Measurements from ENCODE around the gene ALKBH1.
"Not testable (repeated sequence)": the region's sequence is repeated elsewhere in the genome, so short reads cannot be mapped to it uniquely, and the experiment has no call there.

The ALKBH1 gene, protein sequence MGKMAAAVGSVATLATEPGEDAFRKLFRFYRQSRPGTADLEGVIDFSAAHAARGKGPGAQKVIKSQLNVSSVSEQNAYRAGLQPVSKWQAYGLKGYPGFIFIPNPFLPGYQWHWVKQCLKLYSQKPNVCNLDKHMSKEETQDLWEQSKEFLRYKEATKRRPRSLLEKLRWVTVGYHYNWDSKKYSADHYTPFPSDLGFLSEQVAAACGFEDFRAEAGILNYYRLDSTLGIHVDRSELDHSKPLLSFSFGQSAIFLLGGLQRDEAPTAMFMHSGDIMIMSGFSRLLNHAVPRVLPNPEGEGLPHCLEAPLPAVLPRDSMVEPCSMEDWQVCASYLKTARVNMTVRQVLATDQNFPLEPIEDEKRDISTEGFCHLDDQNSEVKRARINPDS
- total RNA-seq: 15.2 to 19.0 reads per million in 2 donors

DNA sequence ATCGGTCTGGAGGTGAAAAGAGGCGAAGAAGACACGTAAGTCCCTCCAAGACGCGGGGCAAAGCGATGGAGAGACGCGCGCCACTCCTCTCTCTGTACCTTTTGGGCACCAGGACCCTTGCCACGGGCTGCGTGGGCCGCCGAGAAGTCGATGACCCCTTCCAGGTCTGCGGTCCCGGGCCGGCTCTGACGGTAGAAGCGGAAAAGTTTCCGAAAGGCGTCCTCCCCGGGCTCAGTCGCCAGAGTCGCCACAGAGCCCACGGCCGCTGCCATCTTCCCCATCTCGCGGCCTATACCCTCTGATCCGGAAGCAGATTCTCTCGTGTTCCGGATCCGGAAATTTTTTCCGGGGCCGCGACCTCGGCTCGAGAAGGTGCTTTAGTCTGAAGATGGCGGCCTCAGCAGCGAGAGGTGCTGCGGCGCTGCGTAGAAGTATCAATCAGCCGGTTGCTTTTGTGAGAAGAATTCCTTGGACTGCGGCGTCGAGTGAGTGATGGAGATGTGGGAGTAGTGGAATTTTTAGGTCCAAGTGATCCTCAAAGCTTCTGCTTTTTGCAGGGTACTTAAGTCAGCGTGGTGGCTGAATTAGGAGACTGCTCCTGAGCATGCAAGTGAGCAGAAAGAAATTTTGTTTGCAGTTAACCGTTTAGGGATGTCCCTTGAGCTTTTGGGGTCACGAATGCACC, at the start of gene ALKBH1, which contains the start of gene SLIRP:
TSS of gene ALKBH1 (minus strand) at position 300 of the 685 bp plus-strand sequence. CDS start at position 281, 19 bp downstream.
TSS of gene SLIRP (plus strand) at position 380 of the 685 bp plus-strand sequence. CDS start at position 389, 9 bp downstream.
- DNase-seq: peak; percentile 49

DNA sequence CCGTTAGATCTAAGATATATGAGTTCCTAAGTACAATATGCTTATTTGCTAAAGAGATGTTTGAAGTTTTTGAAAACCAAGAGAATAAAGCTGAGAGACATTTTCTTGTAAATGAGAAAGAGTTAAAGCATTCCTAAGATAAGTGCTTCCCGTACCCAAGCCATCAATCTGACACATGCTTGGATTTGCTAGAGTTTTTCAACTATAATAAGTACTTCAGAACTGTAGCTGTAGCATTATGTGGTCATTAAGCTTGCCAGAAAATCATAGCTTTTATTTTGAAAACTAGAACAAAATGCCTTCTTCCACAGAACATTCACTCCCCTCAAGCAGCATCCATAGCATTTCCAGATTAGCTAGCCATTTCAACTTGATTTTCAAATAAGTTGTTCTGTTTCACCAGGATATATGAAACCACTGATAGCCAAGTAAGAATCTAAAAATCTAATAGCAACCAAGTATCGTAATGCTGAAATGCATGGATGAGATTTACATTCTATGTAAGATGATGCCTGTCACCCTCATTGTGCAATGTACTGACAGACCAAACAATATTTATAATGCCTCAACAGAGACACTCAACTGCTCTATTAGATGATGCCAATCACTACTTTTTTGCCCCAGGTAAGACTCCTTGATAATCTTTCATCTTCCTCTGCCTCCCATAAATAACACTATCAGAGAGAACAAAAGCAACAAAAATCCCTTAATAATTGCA, 45.1 kb upstream of the ALKBH1 start:
- no peak for DNase-seq

DNA sequence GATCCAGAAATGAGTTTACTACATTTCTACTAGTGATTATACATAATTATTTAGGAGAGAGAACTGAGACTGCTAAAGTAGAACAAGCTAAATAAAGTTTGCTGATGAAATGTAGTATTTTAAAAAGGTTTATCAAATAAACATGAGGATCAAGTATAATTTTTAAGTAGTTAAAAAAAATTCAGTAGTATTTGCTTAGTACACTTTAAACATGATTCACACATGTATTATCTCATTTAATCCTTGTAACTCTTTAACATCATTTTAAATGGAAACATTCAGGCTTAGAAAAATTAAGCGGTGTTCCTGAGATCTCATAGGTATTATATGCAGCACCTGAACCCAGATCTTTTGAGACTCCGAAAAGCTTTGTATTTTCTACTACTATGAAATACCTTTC, 44.4 kb upstream of the ALKBH1 start:
- DNase-seq: no peak

DNA sequence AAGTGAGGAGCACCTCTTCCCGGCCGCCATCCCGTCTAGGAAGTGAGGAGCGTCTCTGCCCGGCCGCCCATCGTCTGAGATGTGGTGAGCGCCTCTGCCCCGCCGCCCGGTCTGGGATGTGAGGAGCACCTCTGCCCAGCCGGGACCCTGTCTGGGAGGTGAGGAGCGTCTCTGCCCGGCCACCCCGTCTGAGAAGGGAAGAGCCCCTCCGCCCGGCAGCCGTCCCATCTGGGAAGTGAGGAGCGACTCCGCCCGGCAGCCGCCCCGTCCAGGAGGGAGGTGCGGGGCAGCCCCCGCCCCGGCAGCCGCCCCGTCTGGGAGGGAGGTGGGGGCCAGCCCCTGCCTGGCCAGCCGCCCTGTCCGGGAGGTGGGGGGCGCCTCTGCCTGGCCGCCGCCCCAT, 39.6 kb upstream of the ALKBH1 start:
- DNase-seq: not testable (repeated sequence)

DNA sequence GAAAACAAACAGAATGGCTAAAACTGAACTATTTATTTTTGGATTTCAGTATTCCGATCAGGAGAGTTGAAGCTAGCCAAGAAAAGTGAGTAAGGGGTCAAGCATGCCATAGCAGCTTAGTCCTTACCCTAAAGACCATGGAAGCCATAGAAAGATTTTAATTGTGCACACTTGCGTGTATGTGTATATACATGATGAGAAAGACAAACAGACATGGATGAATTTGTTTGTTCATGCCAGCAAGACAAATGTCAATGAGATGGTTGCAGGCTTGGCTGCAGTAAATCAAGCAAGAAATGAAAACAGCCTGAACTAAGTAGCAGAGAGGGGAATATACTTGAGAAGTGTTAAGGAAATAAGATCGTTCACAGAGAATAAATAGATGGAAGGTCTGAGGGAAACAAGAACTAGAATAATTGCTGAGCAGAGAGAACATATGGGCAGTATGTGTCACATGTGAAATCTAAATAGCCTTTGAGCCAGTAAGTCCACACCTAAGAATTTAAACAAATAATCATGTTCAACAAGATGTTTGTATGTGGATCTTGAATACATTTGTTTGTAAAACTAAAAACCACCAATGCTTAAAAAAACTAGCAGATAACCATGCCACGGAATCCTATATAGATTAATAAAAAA, 38.4 kb upstream of the ALKBH1 start:
- DNase-seq: no peak

DNA sequence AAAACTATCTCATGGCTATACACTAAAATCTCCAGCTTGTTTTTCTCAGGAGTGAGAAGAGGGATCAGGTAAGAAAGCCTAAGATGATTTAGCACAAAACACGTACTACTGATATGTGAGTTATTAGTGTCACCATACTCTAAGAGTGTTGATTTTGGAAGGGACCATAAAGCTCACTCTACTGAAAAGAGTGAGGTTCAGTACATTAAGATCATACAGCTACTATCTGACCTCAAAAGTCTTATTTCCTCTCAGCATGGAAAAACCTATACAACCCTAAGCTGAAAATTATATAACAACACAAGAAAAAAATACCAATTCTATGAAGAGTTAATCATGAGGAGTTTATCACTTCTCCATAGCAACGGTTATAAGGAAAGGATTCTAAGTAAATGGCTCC, 33.6 kb upstream of the ALKBH1 start:
- DNase-seq: no peak

DNA sequence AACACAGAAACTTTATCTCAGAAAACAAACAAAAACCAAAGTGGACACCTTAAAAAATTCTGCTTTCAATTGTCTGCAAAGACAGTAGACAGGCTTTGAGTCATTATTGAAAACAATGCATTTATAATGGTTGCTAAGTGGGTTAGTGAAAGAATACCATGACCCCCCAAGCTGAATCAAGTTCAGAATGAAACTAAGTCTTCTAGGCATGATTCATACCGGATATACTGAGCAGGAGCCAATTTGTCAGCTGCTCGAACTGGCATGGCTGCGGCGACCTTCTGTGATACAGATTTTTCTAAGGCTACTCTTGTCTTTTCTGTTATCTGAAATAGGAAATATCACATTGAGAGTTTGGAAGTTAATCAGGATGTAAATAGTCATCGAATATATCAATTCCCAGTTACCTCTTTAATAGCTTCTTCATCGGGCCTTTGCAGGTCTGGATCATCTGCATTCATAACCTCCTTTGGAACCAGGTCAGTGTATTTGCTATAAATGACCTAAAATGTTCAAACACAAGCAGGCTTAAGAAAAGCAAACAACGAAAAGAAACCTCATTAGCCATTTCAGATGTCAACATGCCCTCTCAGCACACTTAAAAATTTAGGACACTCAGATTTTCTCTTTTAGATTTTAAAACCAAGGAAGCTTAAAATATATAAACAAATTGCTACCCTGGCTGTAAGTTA, 30.9 kb upstream of the ALKBH1 start:
- no peak for DNase-seq

DNA sequence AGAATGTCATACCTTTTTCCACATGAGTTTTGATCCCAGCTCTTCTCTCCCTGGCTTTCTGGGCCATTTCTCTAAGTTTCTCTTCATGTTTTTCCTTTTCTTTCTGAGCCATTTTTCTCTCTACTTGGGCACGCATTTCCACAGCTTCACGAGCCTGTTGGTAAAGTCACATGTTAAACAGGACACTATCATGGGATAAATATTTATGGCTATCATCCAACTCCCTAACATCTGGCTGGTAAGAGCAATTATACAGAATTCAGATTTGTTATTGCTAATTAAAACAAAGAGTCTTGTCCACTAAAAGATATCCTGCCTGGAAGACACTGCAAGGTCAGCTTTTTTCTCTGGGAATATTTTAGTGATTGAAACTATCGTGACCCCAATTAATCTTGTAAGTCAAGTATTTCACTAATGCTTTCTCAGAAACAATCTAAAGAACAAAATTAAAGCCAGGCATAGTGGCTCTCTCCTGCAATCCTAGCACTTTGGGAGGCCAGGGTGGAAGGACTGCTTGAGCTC, 23.2 kb upstream of the ALKBH1 start:
- DNase-seq: no peak

DNA sequence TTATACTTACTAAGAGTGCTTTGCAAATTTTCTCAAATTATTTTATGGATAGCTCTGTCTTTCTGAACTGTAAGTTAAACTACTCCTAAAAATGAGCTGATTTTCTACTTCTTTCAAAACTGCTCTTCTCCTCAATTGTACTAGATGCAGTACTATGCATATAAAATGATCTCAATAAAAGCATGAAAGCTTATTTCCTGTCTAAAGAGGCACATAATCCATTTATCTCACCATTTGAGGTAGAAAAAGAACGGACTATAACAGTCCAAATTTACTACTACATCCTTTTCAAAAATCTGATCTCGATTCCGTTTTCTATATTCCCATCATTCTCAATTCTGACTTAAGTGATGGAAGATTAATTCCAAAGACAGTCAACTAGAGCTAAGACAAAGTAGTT, 14.5 kb upstream of the ALKBH1 start:
- no peak for DNase-seq

DNA sequence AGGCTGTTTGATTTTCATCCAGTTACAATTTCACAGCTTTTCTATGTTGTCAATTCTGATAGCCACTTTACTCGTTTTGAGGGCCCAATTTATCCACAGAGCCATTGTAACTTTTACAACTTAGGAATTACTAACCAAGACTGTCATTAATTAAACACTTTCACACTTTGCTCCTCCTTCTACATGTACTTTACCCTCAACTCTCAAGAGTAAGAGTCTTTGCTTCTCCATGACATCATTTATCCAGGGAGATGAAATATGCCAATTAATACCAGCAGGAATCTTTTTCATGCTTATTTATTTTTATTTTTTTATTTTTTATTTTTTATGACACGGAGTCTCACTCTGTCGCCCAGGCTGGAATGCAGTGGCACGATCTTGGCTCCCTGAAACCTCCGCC, 13.6 kb upstream of the ALKBH1 start:
- DNase-seq: no peak

DNA sequence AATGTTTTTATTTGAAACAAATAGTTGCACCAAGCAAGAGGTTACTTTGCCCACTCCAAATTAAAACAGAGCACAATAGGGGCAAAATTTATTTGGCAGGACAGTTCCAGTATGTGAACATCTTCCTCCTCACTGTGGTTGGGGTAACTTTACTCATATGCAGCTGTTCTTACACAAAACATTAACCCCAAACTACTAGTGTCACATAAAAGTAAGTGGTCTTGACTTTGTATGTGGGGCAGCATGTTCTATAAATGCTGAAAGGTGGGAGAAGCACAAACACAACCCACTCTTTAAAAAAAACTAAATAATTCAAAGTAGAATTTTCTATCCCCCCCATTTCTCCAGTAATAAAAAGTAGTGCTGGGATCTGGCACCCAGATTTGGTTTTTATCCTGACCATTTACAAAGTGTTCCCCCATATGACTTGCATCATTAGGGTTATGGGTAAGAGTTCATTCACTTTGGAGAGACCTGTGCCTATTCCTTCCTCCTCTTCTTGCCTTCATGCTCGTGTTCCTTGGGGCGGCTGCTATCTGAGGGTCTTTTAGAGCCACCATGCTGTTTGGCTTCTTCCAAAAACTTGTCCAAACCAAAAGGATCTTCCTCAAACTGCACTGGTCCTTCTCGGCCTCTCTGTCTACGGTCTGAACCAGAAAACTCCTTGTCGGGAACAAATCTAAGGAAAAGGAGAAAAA, 9.9 kb upstream of the ALKBH1 start:
- DNase-seq: no peak

DNA sequence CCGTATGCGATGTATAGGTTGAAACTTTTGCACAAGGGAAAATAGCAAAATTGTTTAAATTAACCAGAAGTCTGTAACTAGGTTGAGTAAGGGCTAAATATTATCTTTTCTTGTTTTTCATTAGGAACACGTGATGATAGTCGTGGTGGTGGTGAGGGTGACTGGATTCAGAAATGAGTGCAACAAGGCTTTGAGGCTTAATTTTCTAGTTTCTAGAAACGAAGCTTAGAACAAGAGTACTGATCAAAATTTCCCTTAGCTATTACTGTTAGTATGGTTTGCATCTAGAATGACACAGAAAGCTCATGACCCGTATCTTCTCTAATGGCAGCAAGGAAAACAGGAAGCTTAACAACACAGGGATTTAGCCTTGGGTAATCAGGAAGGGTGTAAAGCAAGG, 7.1 kb upstream of the ALKBH1 start:
- DNase-seq: no peak

DNA sequence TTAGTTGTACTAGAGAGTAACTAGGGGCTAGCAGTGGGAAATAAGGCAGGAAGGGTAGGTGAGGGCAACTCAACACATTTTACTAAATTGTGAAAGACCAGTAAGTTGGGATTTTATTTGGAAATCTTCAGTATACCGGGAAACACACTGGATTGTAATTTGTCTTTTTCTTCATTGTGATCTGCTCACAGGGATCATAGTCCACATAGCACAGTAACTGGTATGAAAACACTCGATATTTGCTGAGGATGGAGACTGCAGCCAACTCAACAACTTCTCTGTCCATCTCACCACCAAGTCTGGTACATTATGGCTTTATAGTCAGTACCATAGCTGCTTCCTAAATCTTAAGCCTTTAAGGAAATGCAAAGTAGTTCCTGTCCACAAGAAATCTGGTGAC, 2.5 kb upstream of the ALKBH1 start:
- no peak for DNase-seq

DNA sequence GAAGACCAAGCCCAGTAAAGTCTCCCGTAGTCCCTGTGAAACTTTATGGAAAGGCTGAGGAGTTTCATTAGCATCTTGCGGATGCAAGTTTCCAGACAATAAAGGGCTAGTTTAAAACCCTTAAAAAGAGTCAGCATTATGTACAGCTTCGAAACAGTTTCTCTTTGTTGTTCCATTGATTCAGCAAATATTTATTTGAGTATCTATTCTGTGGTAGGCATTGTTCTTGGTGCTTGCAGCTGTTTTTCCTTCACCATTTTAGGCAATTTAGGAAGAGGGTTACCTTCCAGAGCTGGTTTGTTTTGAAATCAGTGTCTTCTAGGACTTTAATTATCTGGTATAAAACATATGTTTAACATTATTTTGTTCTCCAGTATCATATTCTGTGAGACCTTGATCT, 1.6 kb upstream of the ALKBH1 start:
- DNase-seq: no peak

DNA sequence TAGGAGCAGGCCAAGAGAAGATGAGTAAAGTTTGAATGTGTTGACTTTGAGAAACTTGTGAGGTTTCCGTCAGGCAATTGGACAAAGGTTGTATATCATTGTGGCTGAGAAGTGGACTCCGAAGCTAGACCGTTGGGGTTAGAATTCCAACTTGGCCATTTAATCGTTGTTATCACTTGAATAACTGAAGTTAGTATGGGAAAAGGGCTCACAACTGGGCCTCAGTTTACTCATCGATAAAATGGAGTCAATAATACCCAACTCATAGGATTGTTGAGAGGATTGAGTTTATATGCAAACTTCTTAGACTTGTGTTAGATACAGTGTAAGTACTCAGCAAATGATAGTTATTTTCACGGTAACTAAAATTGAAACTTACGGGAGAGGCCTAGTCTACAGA, 926 bp upstream of the ALKBH1 start:
- no peak for DNase-seq

DNA sequence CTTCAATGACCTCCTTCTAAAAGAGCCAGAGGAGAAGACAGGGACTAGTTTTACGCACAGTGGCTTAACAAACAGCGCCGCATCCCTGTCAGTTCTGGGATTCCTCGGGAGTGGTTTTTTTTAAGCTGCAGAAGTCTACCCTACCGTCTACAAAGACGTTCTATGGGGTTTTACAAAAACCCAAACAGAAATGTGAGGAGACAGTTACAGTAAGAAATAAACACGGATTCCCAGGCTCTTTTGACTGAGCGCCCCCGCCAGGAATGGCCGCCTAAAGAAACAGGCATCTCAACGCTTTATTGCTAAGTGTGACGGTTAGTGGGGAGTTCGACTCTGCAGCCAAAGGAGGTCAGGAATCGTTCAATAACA, 484 bp downstream of the ALKBH1 start:
- no peak for DNase-seq

DNA sequence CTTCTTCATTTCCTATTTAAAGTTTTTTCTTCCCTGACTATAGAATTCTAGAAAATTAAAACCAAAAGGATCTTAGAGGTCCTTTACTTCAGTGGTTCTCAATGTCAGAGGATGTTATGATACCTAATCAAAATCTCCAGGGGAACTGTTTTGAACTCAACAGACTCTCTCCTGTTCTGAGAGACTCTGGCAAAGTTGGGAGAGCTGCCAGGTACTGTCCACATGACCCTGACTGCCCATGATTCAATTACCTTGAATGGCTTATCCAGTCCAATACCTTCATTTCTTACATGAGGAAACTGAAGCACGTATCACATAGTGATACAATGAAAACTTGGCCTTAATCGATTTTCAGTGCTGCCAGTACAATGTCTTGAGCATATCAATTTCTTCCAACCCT, 16.6 kb downstream of the ALKBH1 start:
- DNase-seq: no peak

DNA sequence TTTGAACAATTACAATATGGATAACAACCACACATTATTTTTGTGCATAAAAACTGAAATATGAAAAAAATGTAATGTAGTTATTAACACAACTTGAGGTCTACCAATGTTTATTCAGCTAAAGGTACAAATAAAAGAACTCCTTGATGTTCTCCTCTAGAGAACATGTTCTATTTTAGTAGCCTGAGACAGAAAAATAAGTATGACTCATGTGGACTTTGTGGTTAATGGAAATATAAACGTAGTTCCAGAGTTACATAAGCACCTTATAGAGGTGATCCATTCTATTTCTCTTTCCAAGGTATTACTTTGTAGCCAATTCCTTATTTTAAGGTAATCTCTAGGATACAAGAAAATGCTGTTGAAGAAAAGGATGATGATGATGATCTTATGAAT, 25.7 kb downstream of the ALKBH1 start:
- no peak for DNase-seq

DNA sequence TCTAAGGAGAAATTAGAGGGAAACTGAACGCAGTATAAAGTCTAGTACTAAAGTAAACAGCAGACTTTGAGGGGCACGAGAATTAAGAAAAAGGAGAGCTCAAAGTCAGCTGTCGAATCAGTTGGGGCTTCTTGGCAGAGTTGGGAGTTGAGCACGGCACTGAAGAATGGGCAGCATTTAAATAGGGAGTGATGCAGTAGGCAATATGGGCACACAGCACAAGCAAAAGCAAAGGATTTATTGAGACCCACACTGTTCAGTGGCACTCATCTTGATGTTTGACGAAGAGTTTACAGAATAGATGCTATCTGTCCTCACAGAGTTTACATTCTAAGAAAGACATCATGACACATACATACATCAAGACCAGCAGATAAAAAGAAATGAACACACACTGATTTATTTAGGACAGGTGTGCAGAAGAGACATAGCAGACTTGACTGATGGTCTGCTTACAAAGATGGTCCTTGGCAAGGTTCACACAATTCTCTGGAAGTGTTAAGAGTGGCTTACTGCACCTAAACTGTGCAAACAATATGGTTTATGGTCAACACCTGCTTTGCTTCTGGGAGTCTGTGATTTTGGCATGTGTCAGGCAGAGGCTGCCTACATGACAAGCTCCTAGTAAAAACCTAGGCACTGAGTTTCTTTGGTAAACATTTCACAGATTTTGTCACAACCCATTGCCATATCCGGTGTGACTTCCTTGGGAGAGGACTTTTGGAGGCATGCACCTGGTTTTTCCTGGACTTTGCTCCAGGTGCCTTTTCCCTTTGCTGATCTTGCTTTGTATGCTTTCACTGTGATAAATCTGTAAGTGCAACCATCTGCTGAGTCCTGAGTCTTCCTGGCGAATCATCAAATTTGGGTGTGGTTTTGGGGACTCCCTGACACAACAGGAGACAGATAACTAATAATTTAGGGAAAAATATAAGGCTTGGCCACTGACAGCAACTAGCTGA, 26.3 kb downstream of the ALKBH1 start:
- DNase-seq: no peak

DNA sequence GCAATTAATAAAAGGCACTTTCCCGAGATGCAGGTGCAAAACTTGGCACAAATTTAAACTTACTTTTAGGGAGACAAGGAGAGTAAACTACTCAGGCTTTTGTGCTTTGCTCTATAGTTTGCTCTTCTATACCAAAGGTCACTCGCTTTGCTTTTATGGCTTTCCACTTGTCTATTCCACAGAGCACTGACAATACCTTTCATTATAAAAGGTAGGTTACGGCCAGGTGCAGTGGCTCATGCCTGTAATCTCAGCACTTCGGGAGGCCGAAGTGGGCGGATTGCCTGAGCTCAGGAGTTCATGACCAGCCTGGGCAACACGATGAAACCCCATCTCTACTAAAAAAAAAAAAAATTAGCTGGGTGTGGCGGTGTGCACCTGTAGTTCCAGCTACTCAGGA, 32.9 kb downstream of the ALKBH1 start:
- DNase-seq: no peak
